Measurements from ENCODE around the gene MCTP2.

Gene MCTP2, protein sequence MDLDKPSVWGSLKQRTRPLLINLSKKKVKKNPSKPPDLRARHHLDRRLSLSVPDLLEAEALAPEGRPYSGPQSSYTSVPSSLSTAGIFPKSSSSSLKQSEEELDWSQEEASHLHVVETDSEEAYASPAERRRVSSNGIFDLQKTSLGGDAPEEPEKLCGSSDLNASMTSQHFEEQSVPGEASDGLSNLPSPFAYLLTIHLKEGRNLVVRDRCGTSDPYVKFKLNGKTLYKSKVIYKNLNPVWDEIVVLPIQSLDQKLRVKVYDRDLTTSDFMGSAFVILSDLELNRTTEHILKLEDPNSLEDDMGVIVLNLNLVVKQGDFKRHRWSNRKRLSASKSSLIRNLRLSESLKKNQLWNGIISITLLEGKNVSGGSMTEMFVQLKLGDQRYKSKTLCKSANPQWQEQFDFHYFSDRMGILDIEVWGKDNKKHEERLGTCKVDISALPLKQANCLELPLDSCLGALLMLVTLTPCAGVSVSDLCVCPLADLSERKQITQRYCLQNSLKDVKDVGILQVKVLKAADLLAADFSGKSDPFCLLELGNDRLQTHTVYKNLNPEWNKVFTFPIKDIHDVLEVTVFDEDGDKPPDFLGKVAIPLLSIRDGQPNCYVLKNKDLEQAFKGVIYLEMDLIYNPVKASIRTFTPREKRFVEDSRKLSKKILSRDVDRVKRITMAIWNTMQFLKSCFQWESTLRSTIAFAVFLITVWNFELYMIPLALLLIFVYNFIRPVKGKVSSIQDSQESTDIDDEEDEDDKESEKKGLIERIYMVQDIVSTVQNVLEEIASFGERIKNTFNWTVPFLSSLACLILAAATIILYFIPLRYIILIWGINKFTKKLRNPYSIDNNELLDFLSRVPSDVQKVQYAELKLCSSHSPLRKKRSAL

GRCh38 chr15:94230883-94231722 is at the start of gene MCTP2:
Gene MCTP2 (plus strand): TSS chr15:94231561. CDS start chr15:94298266, 66,705 bp downstream.
- DNase-seq (ENCODE audit: low read depth): peak; percentile 50

DNA sequence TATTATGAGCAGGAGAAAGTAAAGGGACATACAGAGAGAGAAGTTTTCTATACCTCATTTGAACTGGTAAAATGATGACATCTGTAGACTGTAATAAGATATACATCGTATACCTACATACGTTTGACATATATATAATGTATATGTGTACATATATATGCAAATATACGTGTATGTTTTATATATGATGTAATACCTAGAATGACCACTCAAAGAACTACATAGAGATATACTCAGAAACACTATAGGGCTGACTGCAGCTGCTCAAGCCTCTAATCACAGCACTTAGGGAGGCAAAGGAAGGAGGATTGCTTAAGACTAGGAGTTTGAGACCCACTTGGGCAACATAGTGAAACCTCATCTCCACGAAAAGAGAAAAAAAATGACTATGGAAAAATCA is 48.5 kb upstream of the MCTP2 start:
- no peak for DNase-seq (ENCODE audit: low read depth)

DNA sequence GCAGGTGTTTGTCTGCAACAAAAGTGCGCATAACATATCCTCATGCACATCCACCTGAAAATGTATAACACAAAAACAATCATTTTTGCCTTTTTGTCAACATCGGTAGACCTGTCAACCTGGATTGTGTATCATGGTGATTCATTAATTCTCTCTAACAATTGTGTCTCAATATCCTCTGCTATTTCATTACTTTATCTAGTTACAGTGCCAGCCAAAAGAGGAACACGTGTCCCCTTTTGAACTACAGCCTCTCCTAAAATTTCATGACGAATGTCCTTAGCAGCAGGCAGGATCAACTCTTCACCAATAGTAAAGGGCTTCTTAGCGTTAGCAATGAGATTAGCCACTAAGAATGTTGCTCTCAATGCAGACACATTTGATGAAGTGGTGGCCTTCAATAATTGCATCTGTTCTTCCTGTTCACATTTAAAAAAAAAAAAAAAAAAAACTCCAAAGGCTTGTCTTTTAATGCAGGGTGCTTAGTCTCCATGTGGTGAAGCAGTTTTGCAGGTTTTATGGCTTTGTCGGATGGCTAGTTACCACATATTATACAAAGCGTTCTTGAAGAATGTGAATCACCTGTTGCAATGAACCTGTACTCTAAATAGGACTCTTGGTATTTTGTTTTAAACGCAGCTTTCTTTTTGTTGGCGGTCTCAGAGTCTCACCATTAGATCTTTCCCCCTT is 45.7 kb upstream of the MCTP2 start:
- DNase-seq (ENCODE audit: low read depth): no peak

GRCh38 chr15:94186770-94187331 is 44.5 kb upstream of the MCTP2 start:
- DNase-seq (ENCODE audit: low read depth): no peak

DNA sequence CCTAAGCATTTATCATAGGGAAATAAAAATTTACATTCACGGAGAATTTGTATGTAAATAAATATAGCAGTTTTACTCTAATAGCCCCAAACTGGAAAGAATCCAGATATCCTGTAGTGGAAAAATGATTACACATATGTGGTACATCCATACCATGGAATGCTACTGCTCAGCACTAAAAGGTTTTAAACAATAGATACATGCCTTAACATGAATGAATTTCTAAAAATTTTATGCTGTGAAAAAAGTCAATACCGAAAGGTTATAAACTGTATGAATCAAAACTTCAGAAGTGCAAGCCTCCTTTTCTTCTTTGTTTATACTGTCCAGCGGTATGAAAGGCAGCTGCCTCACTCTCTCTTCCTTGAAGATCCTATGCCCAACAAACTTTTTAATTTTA is 37.5 kb upstream of the MCTP2 start:
- DNase-seq (ENCODE audit: low read depth): no peak

GRCh38 chr15:94196531-94196930 is 34.8 kb upstream of the MCTP2 start:
- DNase-seq (ENCODE audit: low read depth): no peak

DNA sequence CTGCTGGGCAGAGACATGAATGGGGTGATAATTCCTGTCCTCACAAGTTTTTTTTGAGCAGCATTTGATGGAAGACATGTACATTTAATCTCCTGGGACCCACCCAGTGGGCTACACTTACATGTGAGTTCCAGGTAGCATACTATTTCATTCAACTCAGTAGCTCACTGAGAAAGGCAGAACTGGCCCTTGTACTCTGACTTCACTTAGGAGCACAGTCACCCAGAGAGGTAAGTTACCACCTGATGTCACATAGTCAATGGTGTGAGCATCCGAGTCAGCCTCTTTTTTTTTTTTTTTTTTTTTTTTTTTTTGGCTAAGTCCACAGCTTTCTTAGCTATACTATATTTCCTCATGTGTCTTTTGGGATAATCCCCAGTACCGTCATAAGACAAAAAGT is 32.7 kb upstream of the MCTP2 start:
- no peak for DNase-seq (ENCODE audit: low read depth)

DNA sequence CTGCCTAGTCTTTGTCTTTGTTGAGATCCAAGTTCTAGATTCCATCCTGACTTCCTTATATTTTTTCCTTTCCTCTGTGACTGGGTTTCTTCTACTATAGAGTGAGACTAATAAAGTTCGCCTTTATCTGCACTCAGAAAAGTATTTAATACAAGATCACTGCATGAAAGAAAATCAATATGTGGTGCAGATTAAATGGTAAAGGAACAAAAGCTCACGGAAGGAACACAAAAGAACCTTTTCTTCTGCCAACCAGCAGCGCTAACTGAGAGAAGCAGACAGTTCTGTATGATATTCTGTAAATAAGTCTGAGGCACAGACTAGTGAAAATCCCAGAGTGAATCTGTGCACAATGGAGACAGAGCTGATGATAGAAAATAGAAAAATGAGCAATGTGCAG is 31.6 kb upstream of the MCTP2 start:
- no peak for DNase-seq (ENCODE audit: low read depth)

- DNase-seq (ENCODE audit: low read depth): no peak
Measured at GRCh38 chr15:94203306-94203705, 28.1 kb upstream of the MCTP2 start.

DNA sequence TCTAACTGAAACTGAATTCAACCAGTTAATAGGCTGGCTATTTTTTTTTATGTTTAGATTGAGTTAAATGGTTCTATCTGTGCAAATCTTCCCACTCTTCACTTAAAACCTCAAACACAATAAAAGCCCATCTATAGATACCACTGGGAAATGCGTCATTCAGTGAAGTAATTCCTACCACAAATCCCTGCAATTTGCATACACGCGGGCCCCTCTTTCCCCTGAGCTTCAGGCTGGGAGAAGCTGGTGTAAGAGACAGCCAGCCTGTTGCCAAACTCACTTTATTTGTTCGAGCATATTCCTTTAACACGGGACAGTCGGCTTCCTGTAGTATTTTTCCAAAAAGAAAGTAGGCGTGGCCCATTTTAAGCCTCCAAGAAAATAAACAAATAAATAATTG is 26.0 kb upstream of the MCTP2 start:
- DNase-seq (ENCODE audit: low read depth): no peak

DNA sequence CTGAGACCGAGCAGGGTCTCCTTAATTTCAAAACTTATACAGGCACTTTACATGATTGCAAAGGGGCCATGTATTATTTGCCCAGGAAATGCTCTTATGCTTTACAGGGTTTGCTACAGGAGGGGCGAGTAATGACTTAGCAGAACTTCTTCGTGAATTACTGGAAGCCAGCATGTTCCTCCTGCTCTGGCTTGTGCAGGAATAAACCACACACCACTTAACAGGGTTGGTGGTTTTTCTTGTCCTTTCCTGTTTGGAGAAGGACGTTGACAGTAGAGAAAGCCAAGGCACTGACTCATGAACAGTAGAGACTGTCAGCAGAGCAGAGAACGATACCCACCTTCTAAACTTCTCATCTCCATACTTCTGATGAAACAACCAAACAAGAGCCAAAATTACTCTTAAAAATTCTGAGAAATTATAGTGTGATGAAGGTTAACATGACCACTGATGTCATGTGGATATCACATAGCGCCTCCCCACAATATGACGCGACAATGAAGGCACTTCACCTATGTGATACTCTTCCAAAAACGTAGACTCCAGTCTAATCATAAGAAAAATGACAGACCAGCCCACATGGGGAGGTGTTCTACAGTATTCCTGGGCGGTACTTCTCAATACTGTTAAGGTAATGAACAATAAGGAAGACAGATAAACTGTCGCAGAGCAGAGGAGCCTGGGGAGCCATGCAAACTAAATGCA is 24.7 kb upstream of the MCTP2 start:
- peak; percentile 30 for DNase-seq (ENCODE audit: low read depth)

- DNase-seq (ENCODE audit: low read depth): no peak
Measured at GRCh38 chr15:94212291-94212690, 19.1 kb upstream of the MCTP2 start.

DNA sequence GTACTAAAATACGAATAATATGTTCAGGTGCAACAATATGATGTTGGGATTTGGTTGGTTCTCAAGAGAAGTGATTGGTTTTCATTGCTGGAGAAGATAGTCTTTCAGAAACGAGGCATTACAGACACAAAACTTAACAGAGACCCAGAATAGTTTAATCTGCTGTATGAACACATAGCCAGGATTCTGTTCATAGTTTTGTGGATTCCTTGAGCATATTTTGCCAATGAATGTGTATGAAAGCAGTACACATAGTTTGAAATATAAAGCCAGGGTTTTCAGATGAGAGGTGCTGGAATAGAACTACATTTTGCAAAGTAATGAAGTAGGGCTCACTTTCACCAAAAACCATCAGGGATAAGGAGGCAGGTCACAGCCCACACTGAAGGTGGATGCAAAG is 5.7 kb upstream of the MCTP2 start:
- DNase-seq (ENCODE audit: low read depth): peak; percentile 14

DNA sequence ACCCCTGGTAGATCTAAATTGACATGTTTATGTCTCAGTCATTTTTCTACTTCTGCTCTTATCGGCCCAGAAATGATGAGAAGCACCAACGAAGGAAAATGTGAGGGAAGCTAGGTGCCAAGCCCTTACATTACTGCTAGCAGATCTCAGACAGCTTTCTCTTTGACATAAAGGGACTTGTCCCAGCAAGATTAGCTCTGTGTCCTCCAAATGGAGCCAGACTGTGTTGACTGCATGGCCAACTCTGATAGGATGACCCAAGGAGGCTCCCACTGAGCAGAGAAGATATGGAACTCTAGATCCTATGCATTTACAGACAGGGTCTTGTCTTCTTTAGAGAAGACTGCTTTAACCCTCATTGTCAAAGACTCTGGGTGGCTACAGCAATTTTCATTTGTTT is 2.8 kb upstream of the MCTP2 start:
- DNase-seq (ENCODE audit: low read depth): no peak

- DNase-seq (ENCODE audit: low read depth): no peak
Measured at GRCh38 chr15:94229591-94230369, 1.6 kb upstream of the MCTP2 start.

DNA sequence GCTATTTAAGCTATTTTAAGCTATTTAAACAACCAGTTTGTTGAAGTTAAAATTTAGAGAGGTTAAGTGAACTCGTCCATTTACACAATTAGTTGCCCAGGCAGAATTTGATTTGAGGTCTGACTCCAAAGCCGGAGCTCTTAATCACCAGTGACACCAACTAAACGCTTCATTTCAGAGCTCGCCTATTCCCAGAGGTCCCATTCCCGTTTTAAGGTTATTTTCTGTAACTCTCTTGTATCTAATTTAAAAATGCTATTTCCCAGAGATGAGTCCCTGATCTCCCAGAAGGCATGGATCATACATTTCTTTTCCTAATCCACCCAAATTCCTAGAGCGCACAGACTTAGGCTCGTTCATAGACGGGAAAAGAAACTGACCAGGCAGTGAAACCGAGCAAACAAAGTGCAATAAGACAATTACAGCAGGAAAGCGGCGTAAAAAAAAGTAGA is 904 bp upstream of the MCTP2 start:
- DNase-seq (ENCODE audit: low read depth): no peak

GRCh38 chr15:94231723-94232468 is 535 bp downstream of the MCTP2 start:
- DNase-seq (ENCODE audit: low read depth): no peak

- no peak for DNase-seq (ENCODE audit: low read depth)
Measured at GRCh38 chr15:94233441-94233840, 2.1 kb downstream of the MCTP2 start.

- no peak for DNase-seq (ENCODE audit: low read depth)
Measured at GRCh38 chr15:94234300-94234699, 2.9 kb downstream of the MCTP2 start.

All from iris pigment epithelial cell (primary cell).